OCI-LY1 (cell line): ENCODE results near the gene PCDH15.

ENCODE experiments used
- CTCF ChIP-seq: fragments of 200-600 bp; sonication (generic), shearing (Covaris generic); IDR thresholded peaks from 2 replicates; pipeline ENCODE4 v1.5.1; 2017; ENCODE audit warnings: mild to moderate bottlenecking, antibody characterized with exemption, low read length, moderate library complexity, mixed read lengths
- EZH2 ChIP-seq: fragments of 200-600 bp; sonication (generic), shearing (Covaris generic); IDR thresholded peaks from 2 replicates; pipeline ENCODE4 v1.8.0; 2017; ENCODE audit warnings: borderline replicate concordance, mixed run types, mild to moderate bottlenecking, antibody characterized with exemption, low read length, moderate library complexity, mixed read lengths

- TF ChIP-seq CTCF = no peak
- no peak for TF ChIP-seq EZH2
These were observed 743.7 kb downstream of the PCDH15 start for GRCh38 chr10:54057357-54057756.
